Loucy (cell line): ENCODE data around the gene CRACDL.

Experiments used
- H2AFZ ChIP-seq: fragments of 200-600 bp; sonication (generic); 2 replicates; pipeline ENCODE4 v1.6.0; 2016; ENCODE audit warnings: antibody characterized with exemption, mild to moderate bottlenecking, low read length, moderate library complexity
- H3F3A ChIP-seq: fragments of 200-600 bp; 2 replicates; pipeline ENCODE4 v1.6.0; 2016; ENCODE audit warnings: antibody characterized with exemption, low read depth, mild to moderate bottlenecking
- H3K27me3 ChIP-seq: fragments of 200-600 bp; sonication (generic); 2 replicates; pipeline ENCODE4 v1.6.1; 2014; ENCODE audit warnings: low read length, mild to moderate bottlenecking; ENCODE audit not compliant: insufficient read depth, poor library complexity, severe bottlenecking
- H3K36me3 ChIP-seq: fragments of 200-600 bp; sonication (generic); 2 replicates; pipeline ENCODE4 v1.6.1; 2016; ENCODE audit warnings: low read length; ENCODE audit not compliant: insufficient read depth
- H3K4me1 ChIP-seq: fragments of 200-600 bp; sonication (generic); 2 replicates; pipeline ENCODE4 v1.5.1; 2014; ENCODE audit warnings: low read length, mild to moderate bottlenecking; ENCODE audit not compliant: insufficient read depth, poor library complexity, severe bottlenecking
- H3K4me2 ChIP-seq: fragments of 200-600 bp; sonication (generic); 2 replicates; pipeline ENCODE4 v1.6.0; 2014; ENCODE audit warnings: antibody characterized with exemption, low read length, low read depth, mild to moderate bottlenecking; ENCODE audit not compliant: poor library complexity, severe bottlenecking
- H3K4me3 ChIP-seq: fragments of 200-600 bp; sonication (generic); 2 replicates; pipeline ENCODE4 v1.5.1; 2014; ENCODE audit warnings: low read length, mild to moderate bottlenecking, mixed read lengths; ENCODE audit not compliant: poor library complexity, severe bottlenecking
- H3K79me2 ChIP-seq: fragments of 200-600 bp; sonication (generic); 2 replicates; pipeline ENCODE4 v1.6.1; 2014; ENCODE audit warnings: low read length; ENCODE audit not compliant: insufficient read depth
- H3K9ac ChIP-seq: fragments of 200-600 bp; sonication (generic); 2 replicates; pipeline ENCODE4 v1.6.0; 2014; ENCODE audit warnings: mild to moderate bottlenecking, low read depth, low read length, moderate library complexity; ENCODE audit not compliant: poor library complexity, severe bottlenecking
- H3K9me2 ChIP-seq: fragments of 200-600 bp; sonication (generic); replicated peaks from 2 replicates; pipeline ENCODE4 v1.6.1; 2016; ENCODE audit warnings: low read depth, low read length, mixed read lengths
- H3K9me3 ChIP-seq: fragments of 200-600 bp; sonication (generic); 2 replicates; pipeline ENCODE4 v1.6.1; 2014; ENCODE audit warnings: mild to moderate bottlenecking, antibody characterized with exemption, low read length, low read depth; ENCODE audit not compliant: insufficient read depth
- H4K20me1 ChIP-seq: fragments of 200-600 bp; sonication (generic); 2 replicates; pipeline ENCODE4 v1.6.0; 2014; ENCODE audit warnings: antibody characterized with exemption, low read length, mild to moderate bottlenecking; ENCODE audit not compliant: insufficient read depth, poor library complexity, severe bottlenecking
- EZH2phosphoT487 ChIP-seq: fragments of 200-600 bp; IDR thresholded peaks from 2 replicates; pipeline ENCODE4 v1.6.1; 2018; ENCODE audit warnings: antibody characterized with exemption, mild to moderate bottlenecking, moderate library complexity, borderline replicate concordance
- TF ChIP-seq, protein P1 (sequence below): fragments of 200-600 bp; sonication (generic); conservative IDR thresholded peaks from 2 replicates; pipeline ENCODE4 v1.5.1; 2014; ENCODE audit warnings: mild to moderate bottlenecking, antibody characterized with exemption, low read length

CRACDL gene

DNA sequence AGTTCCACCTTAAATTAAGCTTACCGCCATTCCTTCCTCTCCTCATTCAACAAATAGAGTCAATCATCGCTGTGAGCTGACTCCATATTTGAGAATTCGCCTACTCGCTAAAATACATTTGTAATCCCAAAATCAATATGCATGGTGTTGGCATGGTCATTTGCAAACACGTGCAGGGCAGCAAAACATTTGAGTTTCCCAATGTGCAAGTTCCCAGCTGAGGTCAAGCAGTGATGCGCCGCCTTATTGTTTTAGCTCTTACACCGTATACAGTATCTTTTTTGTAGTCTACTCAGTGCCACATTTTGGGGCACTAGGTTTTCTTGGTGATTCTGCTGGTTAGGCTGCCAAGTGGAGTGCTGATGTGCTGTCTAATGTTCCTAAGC is 131.8 kb downstream of the CRACDL start:
- Histone ChIP-seq H4K20me1 (no peaks in the 10 kb centered on the region), H3K79me2 (no peaks in the 10 kb centered on the region), H3K4me3 (no peak overlapping the region), H2AFZ (no peak overlapping the region), H3K9me2 (no peaks in the 10 kb centered on the region), H3K36me3 (no peaks in the 10 kb centered on the region), H3K9me3 (no peaks in the 10 kb centered on the region), H3K9ac (no peak overlapping the region), H3F3A (no peaks in the 10 kb centered on the region), H3K27me3 (no peaks in the 10 kb centered on the region), H3K4me2 (no peak overlapping the region), H3K4me1 (peaks cover 17% of the 10 kb centered on the region)
- TF ChIP-seq, protein P1, sequence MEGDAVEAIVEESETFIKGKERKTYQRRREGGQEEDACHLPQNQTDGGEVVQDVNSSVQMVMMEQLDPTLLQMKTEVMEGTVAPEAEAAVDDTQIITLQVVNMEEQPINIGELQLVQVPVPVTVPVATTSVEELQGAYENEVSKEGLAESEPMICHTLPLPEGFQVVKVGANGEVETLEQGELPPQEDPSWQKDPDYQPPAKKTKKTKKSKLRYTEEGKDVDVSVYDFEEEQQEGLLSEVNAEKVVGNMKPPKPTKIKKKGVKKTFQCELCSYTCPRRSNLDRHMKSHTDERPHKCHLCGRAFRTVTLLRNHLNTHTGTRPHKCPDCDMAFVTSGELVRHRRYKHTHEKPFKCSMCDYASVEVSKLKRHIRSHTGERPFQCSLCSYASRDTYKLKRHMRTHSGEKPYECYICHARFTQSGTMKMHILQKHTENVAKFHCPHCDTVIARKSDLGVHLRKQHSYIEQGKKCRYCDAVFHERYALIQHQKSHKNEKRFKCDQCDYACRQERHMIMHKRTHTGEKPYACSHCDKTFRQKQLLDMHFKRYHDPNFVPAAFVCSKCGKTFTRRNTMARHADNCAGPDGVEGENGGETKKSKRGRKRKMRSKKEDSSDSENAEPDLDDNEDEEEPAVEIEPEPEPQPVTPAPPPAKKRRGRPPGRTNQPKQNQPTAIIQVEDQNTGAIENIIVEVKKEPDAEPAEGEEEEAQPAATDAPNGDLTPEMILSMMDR, result no peak
- TF ChIP-seq EZH2phosphoT487, result no peak

DNA sequence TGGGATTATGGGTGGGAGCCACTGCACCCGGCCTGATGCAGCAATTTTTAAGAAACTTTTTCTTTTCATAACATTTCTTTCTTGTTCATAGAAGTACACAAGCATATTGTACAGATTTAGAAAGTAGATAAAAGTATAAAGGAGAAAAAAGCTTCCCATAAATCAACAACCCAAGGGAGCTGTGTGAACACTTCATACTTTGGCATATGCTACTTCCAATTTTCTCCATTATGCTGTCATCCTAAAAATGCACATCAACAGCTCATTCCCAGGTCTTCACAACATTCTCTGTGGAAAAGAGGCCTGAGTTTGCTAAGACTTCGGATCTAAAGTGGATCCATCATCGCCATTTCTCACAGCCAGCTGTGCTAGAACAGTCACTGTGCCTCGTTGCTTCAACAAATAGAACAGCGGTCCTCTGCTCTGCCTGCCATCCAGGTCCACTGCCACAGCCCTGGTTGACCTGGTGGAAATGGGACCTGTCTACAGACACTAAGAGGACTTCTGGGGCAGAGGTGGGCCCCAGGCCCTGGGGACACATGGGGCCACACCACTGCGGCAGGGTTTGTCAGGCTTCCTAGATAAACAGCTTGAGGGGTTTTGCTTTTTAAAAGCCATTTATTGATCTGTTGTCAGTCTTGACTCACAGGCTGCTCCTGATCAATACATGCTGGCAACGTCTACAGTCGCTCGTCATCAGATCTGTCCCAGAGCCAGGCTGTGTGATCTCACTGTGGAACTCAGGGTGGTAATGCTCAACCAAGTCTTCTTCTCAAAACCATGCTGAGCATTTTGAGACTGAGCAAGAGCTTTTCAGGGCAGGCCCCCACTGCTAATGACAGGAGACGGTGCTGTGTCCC is 132.4 kb downstream of the CRACDL start:
- Histone ChIP-seq H3K4me3 (no peak overlapping the region), H3K36me3 (no peaks in the 10 kb centered on the region), H4K20me1 (no peaks in the 10 kb centered on the region), H3K27me3 (no peaks in the 10 kb centered on the region), H3K9me2 (no peaks in the 10 kb centered on the region), H3K9ac (no peak overlapping the region), H2AFZ (no peak overlapping the region), H3K4me1 (peaks cover 17% of the 10 kb centered on the region), H3K79me2 (no peaks in the 10 kb centered on the region), H3K9me3 (no peaks in the 10 kb centered on the region), H3F3A (no peaks in the 10 kb centered on the region), H3K4me2 (no peak overlapping the region)
- no peak for TF ChIP-seq EZH2phosphoT487
- TF ChIP-seq, protein P1, result no peak

DNA sequence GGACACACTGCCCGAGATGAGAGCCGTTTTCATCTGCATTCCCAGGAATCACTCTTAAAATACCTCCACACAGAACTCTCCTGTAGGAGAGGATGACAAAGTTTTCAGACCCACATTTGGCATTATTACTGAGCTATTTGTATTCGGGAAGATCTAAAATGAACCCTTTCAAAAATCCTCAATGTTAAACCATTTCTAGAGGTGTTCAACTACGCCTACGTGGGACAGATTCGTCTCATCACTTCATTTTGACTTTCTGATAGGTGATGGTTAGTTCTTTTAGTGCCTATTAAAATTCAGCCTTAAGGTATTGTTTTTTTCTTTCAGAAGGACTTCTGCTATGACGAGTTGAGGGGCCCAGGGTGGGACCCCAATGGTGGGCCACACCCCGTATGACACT is 133.7 kb downstream of the CRACDL start:
- H4K20me1 ChIP-seq, result no peaks in the 10 kb centered on the region
- H3K27me3 ChIP-seq, result no peaks in the 10 kb centered on the region
- no peak overlapping the region for H2AFZ ChIP-seq
- H3K4me2 ChIP-seq, result no peak overlapping the region
- H3K79me2 ChIP-seq, result no peaks in the 10 kb centered on the region
- H3K4me1 ChIP-seq, result peaks cover 9% of the 10 kb centered on the region
- H3K9me3 ChIP-seq, result no peaks in the 10 kb centered on the region
- no peak overlapping the region for H3K4me3 ChIP-seq
- TF ChIP-seq, protein P1, result no peak
- no peak for TF ChIP-seq EZH2phosphoT487
- no peaks in the 10 kb centered on the region for H3F3A ChIP-seq
- no peak overlapping the region for H3K9ac ChIP-seq
- H3K36me3 ChIP-seq, result no peaks in the 10 kb centered on the region
- no peaks in the 10 kb centered on the region for H3K9me2 ChIP-seq
